Activated CD8-positive, alpha-beta T cell treated with anti-CD3 and anti-CD28 coated beads for 36 hours (primary cell): ENCODE data around the gene TESK2. TPM values are rescaled to one million over a fixed set of nuclear protein-coding genes. Genes with fewer than 3 reads are reported as not detected.

Experiments
- ATAC-seq: fragments of 200-7000 bp; cut with Tn5 transposase; one replicate; pipeline ENCODE4 v1.10.0; 2021; ENCODE audit warnings: mild to moderate bottlenecking, moderate library complexity
- CTCF ChIA-PET: fragments of 350-600 bp; sonication (Branson Sonifier 250); formaldehyde crosslinking; loops from one replicate; lab custom pipeline; 2021; ENCODE audit warnings: antibody characterized with exemption; lab: Charles Lee
- POLR2A ChIA-PET: fragments of 350-600 bp; sonication (Branson Sonifier 250); formaldehyde crosslinking; loops from one replicate; lab custom pipeline; 2021; ENCODE audit warnings: antibody characterized with exemption; lab: Charles Lee
- DNase-seq: peaks from one replicate; pipeline ENCODE4 v3.0.0-alpha.2; 2020
- H3K27ac Mint-ChIP-seq: one replicate; pipeline ENCODE4 v1.8.0; 2021; ENCODE audit warnings: mild to moderate bottlenecking, mixed read lengths
- H3K27me3 Mint-ChIP-seq: one replicate; pipeline ENCODE4 v1.8.0; 2021; ENCODE audit warnings: mixed read lengths
- H3K36me3 Mint-ChIP-seq: one replicate; pipeline ENCODE4 v1.8.0; 2021; ENCODE audit warnings: low read depth, mixed read lengths
- H3K4me1 Mint-ChIP-seq: one replicate; pipeline ENCODE4 v1.8.0; 2021; ENCODE audit warnings: low read depth, mixed read lengths
- H3K4me3 Mint-ChIP-seq: one replicate; pipeline ENCODE4 v1.8.0; 2021; ENCODE audit warnings: mild to moderate bottlenecking, moderate library complexity, mixed read lengths
- H3K9me3 Mint-ChIP-seq: one replicate; pipeline ENCODE4 v1.8.0; 2021; ENCODE audit warnings: mixed read lengths
- CTCF ChIP-seq: fragments of 200-600 bp; IDR thresholded peaks from one replicate; pipeline ENCODE4 v1.8.0; 2022; ENCODE audit warnings: antibody characterized with exemption, mild to moderate bottlenecking
- intact Hi-C: fragments of 100-400 bp; cut with micrococcal nuclease; formaldehyde crosslinking; loops from one replicate; pipeline ENCODE4 v1.10.0; 2022
- total RNA-seq, 2 experiments: library from RNA; stranded (reverse); gene quantifications; one replicate each; pipeline ENCODE4 v1.2.3, GENCODE V29; 2021

Gene TESK2
- total RNA-seq, 2 experiments from 2014 or later = 2.9 to 3.7 TPM

GRCh38 chr1:45326627-45327623 lies 164.0 kb downstream of the TESK2 start, which contains the start of gene HPDL:
HPDL (plus strand) TSS chr1:45326895; CDS start chr1:45327149, 254 bp downstream.
- H3K4me3 Mint-ChIP-seq = peak within 1 kb of the TSS; percentile 88
- ChIA-PET POLR2A (interaction anchor here (0.6 to 10.0 kb wide), 15 partner anchors 12 to 605 kb away, joined by 3 to 238 read pairs (median 4); partner anchors contain the start of genes HECTD3, MUTYH, NASP and PRDX1), CTCF (interaction anchor here (1.2 to 3.3 kb wide), 9 partner anchors 12 to 315 kb away, joined by 3 to 13 read pairs (median 5); partner anchors contain the start of genes HECTD3, MUTYH, TOE1 and UROD)
- H3K27me3 Mint-ChIP-seq = no peaks in the 10 kb centered on the region
- H3K36me3 Mint-ChIP-seq = peaks cover 31% of the 10 kb centered on the region
- H3K27ac Mint-ChIP-seq = peak within 1 kb of the TSS; percentile 87
- intact Hi-C loops = no loop called here
- ATAC-seq (peak; percentile 94), DNase-seq (peak; percentile 89)
- no peaks in the 10 kb centered on the region for H3K9me3 Mint-ChIP-seq
- peaks cover 11% of the 10 kb centered on the region for H3K4me1 Mint-ChIP-seq
- no peak for TF ChIP-seq CTCF

GRCh38 chr1:45325851-45326506 lies 165.0 kb downstream of the TESK2 start:
- Mint-ChIP-seq H3K27me3 (no peaks in the 10 kb centered on the region), H3K4me1 (peaks cover 11% of the 10 kb centered on the region), H3K9me3 (no peaks in the 10 kb centered on the region), H3K4me3 (peak overlapping the region; percentile 88), H3K27ac (peak overlapping the region; percentile 87), H3K36me3 (peaks cover 29% of the 10 kb centered on the region)
- DNase-seq = no peak
- TF ChIP-seq CTCF = no peak
- ATAC-seq = no peak
- POLR2A ChIA-PET = interaction anchor here (0.7 to 10.0 kb wide), 7 partner anchors 13 to 604 kb away, joined by 3 to 238 read pairs (median 3); partner anchors contain the start of genes MUTYH and TOE1
- intact Hi-C loops = no loop called here
- CTCF ChIA-PET = interaction anchor here (1.4 to 3.3 kb wide), 7 partner anchors 11 to 315 kb away, joined by 3 to 13 read pairs (median 5); partner anchors contain the start of genes HECTD3, MUTYH, TOE1 and UROD

- H3K36me3 Mint-ChIP-seq = peaks cover 3% of the 10 kb centered on the region
- H3K27ac Mint-ChIP-seq = no peak overlapping the region
- ChIA-PET CTCF (no interaction called here), POLR2A (interaction anchor here (1.0 to 10.0 kb wide), 2 partner anchors 14 to 19 kb away, joined by 3 to 238 read pairs; partner anchors contain the start of genes MUTYH and TOE1)
- H3K4me1 Mint-ChIP-seq = no peaks in the 10 kb centered on the region
- ATAC-seq (no peak), DNase-seq (no peak)
- no peak for TF ChIP-seq CTCF
- intact Hi-C loops = no loop called here
- no peak overlapping the region for H3K4me3 Mint-ChIP-seq
- no peaks in the 10 kb centered on the region for H3K9me3 Mint-ChIP-seq
- H3K27me3 Mint-ChIP-seq = no peaks in the 10 kb centered on the region
Observed at GRCh38 chr1:45322486-45323040, 168.4 kb downstream of the TESK2 start.

- intact Hi-C loops = no loop called here
- no peaks in the 10 kb centered on the region for H3K36me3 Mint-ChIP-seq
- no peak for DNase-seq
- no peak for TF ChIP-seq CTCF
- ChIA-PET CTCF (no interaction called here), POLR2A (interaction anchor here (1.2 kb wide), 1 partner anchor 591 kb away, joined by 3 read pairs; the partner anchor contains the start of gene RNU5D-1)
- no peak for ATAC-seq
- H3K27me3 Mint-ChIP-seq = no peaks in the 10 kb centered on the region
- H3K4me3 Mint-ChIP-seq = no peak overlapping the region
- H3K4me1 Mint-ChIP-seq = no peaks in the 10 kb centered on the region
- H3K27ac Mint-ChIP-seq = no peak overlapping the region
- no peaks in the 10 kb centered on the region for H3K9me3 Mint-ChIP-seq
Observed at GRCh38 chr1:45321444-45321843, 169.5 kb downstream of the TESK2 start.
